Sigmoid colon (tissue), 4 donors: ENCODE results near the gene PTPRT.

Experiments
- EP300 ChIP-seq, 4 donors: sonication (generic); formaldehyde crosslinking; IDR thresholded peaks; one replicate each; pipeline ENCODE4 v1.6.1; 2017; ENCODE audit warnings: antibody characterized with exemption in 4 of 4
- POLR2A ChIP-seq, 2 donors: fragments of 450-650 bp; IDR thresholded peaks; one replicate each; pipeline ENCODE4 v1.6.1; 2016; ENCODE audit warnings: antibody characterized with exemption in 2 of 2, mild to moderate bottlenecking in 2 of 2, moderate library complexity in 2 of 2
- POLR2AphosphoS5 ChIP-seq, 4 donors: sonication (generic); formaldehyde crosslinking; IDR thresholded peaks; one replicate each; pipeline ENCODE4 v1.6.1; 2017; ENCODE audit warnings: antibody characterized with exemption in 4 of 4
- TF ChIP-seq, protein P1 (sequence below), 4 experiments: fragments of 450-650 bp in 3 of 4; fragments of 200-600 bp in 1 of 4; IDR thresholded peaks; one replicate each; pipeline ENCODE4 v1.5.1; 2016 to 2019; ENCODE audit warnings: antibody characterized with exemption in 4 of 4, mild to moderate bottlenecking in 3 of 4, moderate library complexity in 2 of 4

DNA sequence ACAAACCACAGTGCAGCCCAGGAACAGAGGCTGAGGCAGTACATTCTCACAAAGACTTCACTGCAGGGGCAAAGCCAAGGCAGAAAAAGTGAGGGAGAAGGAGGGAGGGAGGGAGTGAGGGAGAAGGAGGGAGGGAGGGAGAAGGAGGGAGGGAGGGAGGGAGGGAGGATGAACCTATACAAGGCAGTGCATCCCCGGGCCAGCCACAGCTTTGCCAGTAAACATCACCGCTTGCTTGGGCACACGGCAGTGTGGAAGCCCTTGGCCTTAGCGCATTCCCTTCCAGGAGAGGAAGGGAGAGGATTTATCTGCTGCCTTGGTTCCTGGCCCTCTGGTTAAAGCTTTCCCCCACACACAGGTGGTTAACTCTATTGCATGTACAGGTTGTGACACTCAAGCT is 234.0 kb downstream of the PTPRT start:
- no peak for TF ChIP-seq EP300 (IDR thresholded peaks at IDR 0.05)
- TF ChIP-seq POLR2AphosphoS5 (IDR thresholded peaks at IDR 0.05) = no peak
- TF ChIP-seq, protein P1, sequence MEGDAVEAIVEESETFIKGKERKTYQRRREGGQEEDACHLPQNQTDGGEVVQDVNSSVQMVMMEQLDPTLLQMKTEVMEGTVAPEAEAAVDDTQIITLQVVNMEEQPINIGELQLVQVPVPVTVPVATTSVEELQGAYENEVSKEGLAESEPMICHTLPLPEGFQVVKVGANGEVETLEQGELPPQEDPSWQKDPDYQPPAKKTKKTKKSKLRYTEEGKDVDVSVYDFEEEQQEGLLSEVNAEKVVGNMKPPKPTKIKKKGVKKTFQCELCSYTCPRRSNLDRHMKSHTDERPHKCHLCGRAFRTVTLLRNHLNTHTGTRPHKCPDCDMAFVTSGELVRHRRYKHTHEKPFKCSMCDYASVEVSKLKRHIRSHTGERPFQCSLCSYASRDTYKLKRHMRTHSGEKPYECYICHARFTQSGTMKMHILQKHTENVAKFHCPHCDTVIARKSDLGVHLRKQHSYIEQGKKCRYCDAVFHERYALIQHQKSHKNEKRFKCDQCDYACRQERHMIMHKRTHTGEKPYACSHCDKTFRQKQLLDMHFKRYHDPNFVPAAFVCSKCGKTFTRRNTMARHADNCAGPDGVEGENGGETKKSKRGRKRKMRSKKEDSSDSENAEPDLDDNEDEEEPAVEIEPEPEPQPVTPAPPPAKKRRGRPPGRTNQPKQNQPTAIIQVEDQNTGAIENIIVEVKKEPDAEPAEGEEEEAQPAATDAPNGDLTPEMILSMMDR (IDR thresholded peaks at IDR 0.05) = no peak
- no peak for TF ChIP-seq POLR2A (IDR thresholded peaks at IDR 0.05)
